ENCODE results near the gene ARID1B.

DNA sequence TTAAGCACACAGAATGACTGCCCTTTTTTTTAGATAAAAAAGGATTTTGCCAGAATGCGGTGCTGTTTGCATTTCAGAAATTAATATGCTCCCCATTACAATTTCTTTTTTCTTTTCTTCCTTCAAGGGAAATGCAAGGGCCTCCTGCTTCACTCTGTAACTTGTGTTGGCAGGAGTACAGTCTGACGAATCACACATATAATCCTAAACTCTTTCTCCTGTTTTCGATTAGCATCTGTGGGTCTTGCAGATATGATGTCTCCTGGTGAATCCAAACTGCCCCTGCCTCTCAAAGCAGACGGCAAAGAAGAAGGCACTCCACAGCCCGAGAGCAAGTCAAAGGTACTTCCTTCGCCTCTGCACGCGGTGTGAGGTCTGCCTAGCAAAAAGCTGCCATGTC, 396.6 kb downstream of the ARID1B start:
- no peak for TF ChIP-seq EZH2 (IDR thresholded peaks at IDR 0.05; ENCODE audit: borderline replicate concordance, insufficient read depth, low read depth, low read length, poor library complexity, severe bottlenecking)
- TF ChIP-seq, protein P1, sequence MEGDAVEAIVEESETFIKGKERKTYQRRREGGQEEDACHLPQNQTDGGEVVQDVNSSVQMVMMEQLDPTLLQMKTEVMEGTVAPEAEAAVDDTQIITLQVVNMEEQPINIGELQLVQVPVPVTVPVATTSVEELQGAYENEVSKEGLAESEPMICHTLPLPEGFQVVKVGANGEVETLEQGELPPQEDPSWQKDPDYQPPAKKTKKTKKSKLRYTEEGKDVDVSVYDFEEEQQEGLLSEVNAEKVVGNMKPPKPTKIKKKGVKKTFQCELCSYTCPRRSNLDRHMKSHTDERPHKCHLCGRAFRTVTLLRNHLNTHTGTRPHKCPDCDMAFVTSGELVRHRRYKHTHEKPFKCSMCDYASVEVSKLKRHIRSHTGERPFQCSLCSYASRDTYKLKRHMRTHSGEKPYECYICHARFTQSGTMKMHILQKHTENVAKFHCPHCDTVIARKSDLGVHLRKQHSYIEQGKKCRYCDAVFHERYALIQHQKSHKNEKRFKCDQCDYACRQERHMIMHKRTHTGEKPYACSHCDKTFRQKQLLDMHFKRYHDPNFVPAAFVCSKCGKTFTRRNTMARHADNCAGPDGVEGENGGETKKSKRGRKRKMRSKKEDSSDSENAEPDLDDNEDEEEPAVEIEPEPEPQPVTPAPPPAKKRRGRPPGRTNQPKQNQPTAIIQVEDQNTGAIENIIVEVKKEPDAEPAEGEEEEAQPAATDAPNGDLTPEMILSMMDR (IDR thresholded peaks at IDR 0.05): no peak
